ENCODE data around the gene RPGRIP1. TPM values are rescaled to one million over a fixed set of nuclear protein-coding genes. Genes with fewer than 3 reads are reported as not detected.

The RPGRIP1 gene
- total RNA-seq, 1 experiment from 2014 or later = 0.50 TPM

GRCh38 chr14:21322716-21323115, 42.8 kb downstream of the RPGRIP1 start (continued):
- TF ChIP-seq, protein P1, sequence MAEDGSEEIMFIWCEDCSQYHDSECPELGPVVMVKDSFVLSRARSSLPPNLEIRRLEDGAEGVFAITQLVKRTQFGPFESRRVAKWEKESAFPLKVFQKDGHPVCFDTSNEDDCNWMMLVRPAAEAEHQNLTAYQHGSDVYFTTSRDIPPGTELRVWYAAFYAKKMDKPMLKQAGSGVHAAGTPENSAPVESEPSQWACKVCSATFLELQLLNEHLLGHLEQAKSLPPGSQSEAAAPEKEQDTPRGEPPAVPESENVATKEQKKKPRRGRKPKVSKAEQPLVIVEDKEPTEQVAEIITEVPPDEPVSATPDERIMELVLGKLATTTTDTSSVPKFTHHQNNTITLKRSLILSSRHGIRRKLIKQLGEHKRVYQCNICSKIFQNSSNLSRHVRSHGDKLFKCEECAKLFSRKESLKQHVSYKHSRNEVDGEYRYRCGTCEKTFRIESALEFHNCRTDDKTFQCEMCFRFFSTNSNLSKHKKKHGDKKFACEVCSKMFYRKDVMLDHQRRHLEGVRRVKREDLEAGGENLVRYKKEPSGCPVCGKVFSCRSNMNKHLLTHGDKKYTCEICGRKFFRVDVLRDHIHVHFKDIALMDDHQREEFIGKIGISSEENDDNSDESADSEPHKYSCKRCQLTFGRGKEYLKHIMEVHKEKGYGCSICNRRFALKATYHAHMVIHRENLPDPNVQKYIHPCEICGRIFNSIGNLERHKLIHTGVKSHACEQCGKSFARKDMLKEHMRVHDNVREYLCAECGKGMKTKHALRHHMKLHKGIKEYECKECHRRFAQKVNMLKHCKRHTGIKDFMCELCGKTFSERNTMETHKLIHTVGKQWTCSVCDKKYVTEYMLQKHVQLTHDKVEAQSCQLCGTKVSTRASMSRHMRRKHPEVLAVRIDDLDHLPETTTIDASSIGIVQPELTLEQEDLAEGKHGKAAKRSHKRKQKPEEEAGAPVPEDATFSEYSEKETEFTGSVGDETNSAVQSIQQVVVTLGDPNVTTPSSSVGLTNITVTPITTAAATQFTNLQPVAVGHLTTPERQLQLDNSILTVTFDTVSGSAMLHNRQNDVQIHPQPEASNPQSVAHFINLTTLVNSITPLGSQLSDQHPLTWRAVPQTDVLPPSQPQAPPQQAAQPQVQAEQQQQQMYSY (CRISPR knock-in tag; IDR thresholded peaks at IDR 0.05) = no peak
- TF ChIP-seq, protein P2, sequence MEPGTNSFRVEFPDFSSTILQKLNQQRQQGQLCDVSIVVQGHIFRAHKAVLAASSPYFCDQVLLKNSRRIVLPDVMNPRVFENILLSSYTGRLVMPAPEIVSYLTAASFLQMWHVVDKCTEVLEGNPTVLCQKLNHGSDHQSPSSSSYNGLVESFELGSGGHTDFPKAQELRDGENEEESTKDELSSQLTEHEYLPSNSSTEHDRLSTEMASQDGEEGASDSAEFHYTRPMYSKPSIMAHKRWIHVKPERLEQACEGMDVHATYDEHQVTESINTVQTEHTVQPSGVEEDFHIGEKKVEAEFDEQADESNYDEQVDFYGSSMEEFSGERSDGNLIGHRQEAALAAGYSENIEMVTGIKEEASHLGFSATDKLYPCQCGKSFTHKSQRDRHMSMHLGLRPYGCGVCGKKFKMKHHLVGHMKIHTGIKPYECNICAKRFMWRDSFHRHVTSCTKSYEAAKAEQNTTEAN (CRISPR knock-in tag; IDR thresholded peaks at IDR 0.05) = no peak

DNA sequence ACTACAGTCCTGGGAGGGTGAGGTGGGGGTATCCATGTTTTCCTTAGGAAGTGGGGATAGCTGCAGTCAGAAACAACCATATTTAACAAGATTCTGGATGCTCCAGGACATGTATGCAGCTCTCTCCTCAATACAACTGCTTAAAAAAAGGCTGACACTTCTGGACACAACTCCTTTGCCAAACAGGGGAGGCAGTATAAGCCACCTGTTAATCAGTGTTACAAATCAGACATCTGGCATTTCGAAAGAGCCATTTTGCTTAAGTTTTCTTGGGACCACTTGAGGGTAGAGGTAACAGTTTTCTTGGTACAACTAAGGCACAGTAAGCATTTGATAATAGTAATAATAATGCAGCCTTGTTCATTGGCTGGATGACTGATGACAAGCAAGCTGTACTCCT, 47.1 kb downstream of the RPGRIP1 start:
- ChIA-PET POLR2A (interaction anchor here (0.5 kb wide), 1 partner anchor 58 kb away, joined by 3 read pairs; no protein-coding TSS in a partner anchor), CTCF (interaction anchor here (0.8 to 1.6 kb wide), 3 partner anchors 80 to 453 kb away, joined by 3 to 4 read pairs (median 3); no protein-coding TSS in a partner anchor)
- Mint-ChIP-seq H3K4me3 (no peak overlapping the region), H3K27ac (no peak overlapping the region), H3K27me3 (ENCODE audit: low read depth) (no peaks in the 10 kb centered on the region), H3K9me3 (no peaks in the 10 kb centered on the region), H3K36me3 (no peaks in the 10 kb centered on the region), H3K4me1 (no peaks in the 10 kb centered on the region)
- no peak for DNase-seq (ENCODE audit: low spot score)
- no peak for ATAC-seq
- TF ChIP-seq ZNF512 (CRISPR knock-in tag; IDR thresholded peaks at IDR 0.05; ENCODE audit: borderline replicate concordance) = no peak
- TF ChIP-seq SOX15 (CRISPR knock-in tag; IDR thresholded peaks at IDR 0.05) = no peak
- TF ChIP-seq ESRRA (CRISPR knock-in tag; IDR thresholded peaks at IDR 0.05; ENCODE audit: borderline replicate concordance) = no peak
- TF ChIP-seq ZNF425 (CRISPR knock-in tag; conservative IDR thresholded peaks at IDR 0.05) = no peak
- TF ChIP-seq, protein P3, sequence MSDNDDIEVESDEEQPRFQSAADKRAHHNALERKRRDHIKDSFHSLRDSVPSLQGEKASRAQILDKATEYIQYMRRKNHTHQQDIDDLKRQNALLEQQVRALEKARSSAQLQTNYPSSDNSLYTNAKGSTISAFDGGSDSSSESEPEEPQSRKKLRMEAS (CRISPR knock-in tag; IDR thresholded peaks at IDR 0.05) = no peak
- TF ChIP-seq NR1H2 (CRISPR knock-in tag; IDR thresholded peaks at IDR 0.05) = no peak
- no peak for TF ChIP-seq ZNF232 (CRISPR knock-in tag; IDR thresholded peaks at IDR 0.05)
- TF ChIP-seq ZNF219 (CRISPR knock-in tag; IDR thresholded peaks at IDR 0.05; ENCODE audit: borderline replicate concordance) = no peak
- no peak for TF ChIP-seq CTCF (IDR thresholded peaks at IDR 0.05)
- no peak for TF ChIP-seq GTF2I (CRISPR knock-in tag; conservative IDR thresholded peaks at IDR 0.05)
- TF ChIP-seq FOXP1 (CRISPR knock-in tag; IDR thresholded peaks at IDR 0.05; ENCODE audit: borderline replicate concordance) = no peak
- no peak for TF ChIP-seq ZNF396 (CRISPR knock-in tag; IDR thresholded peaks at IDR 0.05; ENCODE audit: borderline replicate concordance)
- TF ChIP-seq, protein P4, sequence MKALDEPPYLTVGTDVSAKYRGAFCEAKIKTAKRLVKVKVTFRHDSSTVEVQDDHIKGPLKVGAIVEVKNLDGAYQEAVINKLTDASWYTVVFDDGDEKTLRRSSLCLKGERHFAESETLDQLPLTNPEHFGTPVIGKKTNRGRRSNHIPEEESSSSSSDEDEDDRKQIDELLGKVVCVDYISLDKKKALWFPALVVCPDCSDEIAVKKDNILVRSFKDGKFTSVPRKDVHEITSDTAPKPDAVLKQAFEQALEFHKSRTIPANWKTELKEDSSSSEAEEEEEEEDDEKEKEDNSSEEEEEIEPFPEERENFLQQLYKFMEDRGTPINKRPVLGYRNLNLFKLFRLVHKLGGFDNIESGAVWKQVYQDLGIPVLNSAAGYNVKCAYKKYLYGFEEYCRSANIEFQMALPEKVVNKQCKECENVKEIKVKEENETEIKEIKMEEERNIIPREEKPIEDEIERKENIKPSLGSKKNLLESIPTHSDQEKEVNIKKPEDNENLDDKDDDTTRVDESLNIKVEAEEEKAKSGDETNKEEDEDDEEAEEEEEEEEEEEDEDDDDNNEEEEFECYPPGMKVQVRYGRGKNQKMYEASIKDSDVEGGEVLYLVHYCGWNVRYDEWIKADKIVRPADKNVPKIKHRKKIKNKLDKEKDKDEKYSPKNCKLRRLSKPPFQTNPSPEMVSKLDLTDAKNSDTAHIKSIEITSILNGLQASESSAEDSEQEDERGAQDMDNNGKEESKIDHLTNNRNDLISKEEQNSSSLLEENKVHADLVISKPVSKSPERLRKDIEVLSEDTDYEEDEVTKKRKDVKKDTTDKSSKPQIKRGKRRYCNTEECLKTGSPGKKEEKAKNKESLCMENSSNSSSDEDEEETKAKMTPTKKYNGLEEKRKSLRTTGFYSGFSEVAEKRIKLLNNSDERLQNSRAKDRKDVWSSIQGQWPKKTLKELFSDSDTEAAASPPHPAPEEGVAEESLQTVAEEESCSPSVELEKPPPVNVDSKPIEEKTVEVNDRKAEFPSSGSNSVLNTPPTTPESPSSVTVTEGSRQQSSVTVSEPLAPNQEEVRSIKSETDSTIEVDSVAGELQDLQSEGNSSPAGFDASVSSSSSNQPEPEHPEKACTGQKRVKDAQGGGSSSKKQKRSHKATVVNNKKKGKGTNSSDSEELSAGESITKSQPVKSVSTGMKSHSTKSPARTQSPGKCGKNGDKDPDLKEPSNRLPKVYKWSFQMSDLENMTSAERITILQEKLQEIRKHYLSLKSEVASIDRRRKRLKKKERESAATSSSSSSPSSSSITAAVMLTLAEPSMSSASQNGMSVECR (CRISPR knock-in tag; IDR thresholded peaks at IDR 0.05; ENCODE audit: borderline replicate concordance) = no peak
- no peak for TF ChIP-seq NFE2L1 (CRISPR knock-in tag; IDR thresholded peaks at IDR 0.05)
- TF ChIP-seq SP1 (CRISPR knock-in tag; conservative IDR thresholded peaks at IDR 0.05) = no peak
- no peak for TF ChIP-seq ETV6 (CRISPR knock-in tag; IDR thresholded peaks at IDR 0.05)
- no peak for TF ChIP-seq ZNF423 (CRISPR knock-in tag; IDR thresholded peaks at IDR 0.05)

All from WTC11 (cell line).